DOHH2 (cell line): ENCODE measurements around the gene MAX.
A peak's percentile ranks its signal among the peaks of the same experiment; 100 is the strongest.

ENCODE experiments used
- CTCF ChIP-seq: fragments of 200-600 bp; sonication (generic); IDR thresholded peaks from one replicate; pipeline ENCODE4 v1.5.1; 2014; ENCODE audit warnings: antibody characterized with exemption, mild to moderate bottlenecking, low read depth, low read length; ENCODE audit not compliant: poor library complexity, severe bottlenecking
- EZH2phosphoT487 ChIP-seq: fragments of 200-600 bp; sonication (generic); IDR thresholded peaks from 2 replicates; pipeline ENCODE4 v1.6.1; 2017; ENCODE audit warnings: borderline replicate concordance, mild to moderate bottlenecking, antibody characterized with exemption, low read length, moderate library complexity, mixed read lengths

DNA sequence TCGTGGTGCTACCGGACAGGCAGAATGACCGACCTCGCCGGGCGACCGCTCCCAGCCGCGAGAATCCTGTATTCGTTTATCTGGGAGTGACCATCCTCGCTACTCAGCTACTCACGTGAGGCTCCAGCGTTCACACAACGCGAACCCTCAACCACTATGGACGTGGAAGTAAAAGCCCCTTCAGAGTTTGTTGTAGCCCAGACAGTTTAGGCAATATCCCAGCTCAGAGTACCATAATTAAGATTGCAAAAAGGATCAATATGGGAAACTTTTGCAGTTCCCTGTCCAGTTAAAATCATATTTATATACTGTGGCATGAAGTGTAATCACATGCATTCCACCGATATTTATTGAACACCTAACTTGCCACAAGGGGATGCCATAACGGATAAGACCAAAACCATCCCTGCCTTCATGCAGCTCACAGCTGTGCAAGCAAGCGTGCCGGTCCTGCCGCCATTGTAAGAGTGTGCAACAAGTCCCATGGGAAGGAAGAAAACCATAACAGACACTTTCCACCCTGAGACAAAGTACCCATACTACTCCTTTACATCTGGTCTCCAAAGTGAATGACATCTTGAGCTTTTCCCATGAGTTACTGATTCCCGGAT lies 938 bp upstream of the MAX start:
- peak; percentile 30 for TF ChIP-seq CTCF
- TF ChIP-seq EZH2phosphoT487 = no peak
